Loucy (cell line): ENCODE results near the gene TM9SF3.

ENCODE experiments used
- H2AFZ ChIP-seq: fragments of 200-600 bp; sonication (generic); 2 replicates; pipeline ENCODE4 v1.6.0; 2016; ENCODE audit warnings: antibody characterized with exemption, mild to moderate bottlenecking, low read length, moderate library complexity
- H3F3A ChIP-seq: fragments of 200-600 bp; 2 replicates; pipeline ENCODE4 v1.6.0; 2016; ENCODE audit warnings: antibody characterized with exemption, low read depth, mild to moderate bottlenecking
- H3K27me3 ChIP-seq: fragments of 200-600 bp; sonication (generic); 2 replicates; pipeline ENCODE4 v1.6.1; 2014; ENCODE audit warnings: low read length, mild to moderate bottlenecking; ENCODE audit not compliant: insufficient read depth, poor library complexity, severe bottlenecking
- H3K36me3 ChIP-seq: fragments of 200-600 bp; sonication (generic); 2 replicates; pipeline ENCODE4 v1.6.1; 2016; ENCODE audit warnings: low read length; ENCODE audit not compliant: insufficient read depth
- H3K4me1 ChIP-seq: fragments of 200-600 bp; sonication (generic); 2 replicates; pipeline ENCODE4 v1.5.1; 2014; ENCODE audit warnings: low read length, mild to moderate bottlenecking; ENCODE audit not compliant: insufficient read depth, poor library complexity, severe bottlenecking
- H3K4me2 ChIP-seq: fragments of 200-600 bp; sonication (generic); 2 replicates; pipeline ENCODE4 v1.6.0; 2014; ENCODE audit warnings: antibody characterized with exemption, low read length, low read depth, mild to moderate bottlenecking; ENCODE audit not compliant: poor library complexity, severe bottlenecking
- H3K4me3 ChIP-seq: fragments of 200-600 bp; sonication (generic); 2 replicates; pipeline ENCODE4 v1.5.1; 2014; ENCODE audit warnings: low read length, mild to moderate bottlenecking, mixed read lengths; ENCODE audit not compliant: poor library complexity, severe bottlenecking
- H3K79me2 ChIP-seq: fragments of 200-600 bp; sonication (generic); 2 replicates; pipeline ENCODE4 v1.6.1; 2014; ENCODE audit warnings: low read length; ENCODE audit not compliant: insufficient read depth
- H3K9ac ChIP-seq: fragments of 200-600 bp; sonication (generic); 2 replicates; pipeline ENCODE4 v1.6.0; 2014; ENCODE audit warnings: mild to moderate bottlenecking, low read depth, low read length, moderate library complexity; ENCODE audit not compliant: poor library complexity, severe bottlenecking
- H3K9me2 ChIP-seq: fragments of 200-600 bp; sonication (generic); replicated peaks from 2 replicates; pipeline ENCODE4 v1.6.1; 2016; ENCODE audit warnings: low read depth, low read length, mixed read lengths
- H3K9me3 ChIP-seq: fragments of 200-600 bp; sonication (generic); 2 replicates; pipeline ENCODE4 v1.6.1; 2014; ENCODE audit warnings: mild to moderate bottlenecking, antibody characterized with exemption, low read length, low read depth; ENCODE audit not compliant: insufficient read depth
- H4K20me1 ChIP-seq: fragments of 200-600 bp; sonication (generic); 2 replicates; pipeline ENCODE4 v1.6.0; 2014; ENCODE audit warnings: antibody characterized with exemption, low read length, mild to moderate bottlenecking; ENCODE audit not compliant: insufficient read depth, poor library complexity, severe bottlenecking
- EZH2phosphoT487 ChIP-seq: fragments of 200-600 bp; IDR thresholded peaks from 2 replicates; pipeline ENCODE4 v1.6.1; 2018; ENCODE audit warnings: antibody characterized with exemption, mild to moderate bottlenecking, moderate library complexity, borderline replicate concordance
- TF ChIP-seq, protein P1 (sequence below): fragments of 200-600 bp; sonication (generic); conservative IDR thresholded peaks from 2 replicates; pipeline ENCODE4 v1.5.1; 2014; ENCODE audit warnings: mild to moderate bottlenecking, antibody characterized with exemption, low read length

TM9SF3 gene

DNA sequence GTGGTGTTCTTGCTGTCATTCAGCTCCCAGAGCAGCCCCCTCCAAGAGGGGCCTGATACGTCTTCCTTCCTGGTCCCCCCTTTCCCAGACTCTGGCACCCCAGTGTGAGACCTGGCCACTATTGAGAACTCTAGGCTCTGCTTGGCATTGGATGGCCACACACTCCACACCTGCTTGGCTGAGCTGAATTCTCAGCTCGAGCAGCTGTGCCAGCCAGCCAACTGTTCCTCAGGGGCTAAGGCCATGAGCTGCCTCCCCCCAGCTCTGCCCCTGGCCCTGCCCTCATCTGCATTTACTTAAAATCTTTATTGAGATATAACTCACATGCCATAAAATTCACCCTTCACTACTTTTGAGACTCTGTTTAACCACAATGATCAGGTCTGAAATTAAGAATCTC, 79.8 kb downstream of the TM9SF3 start:
- H3K9me3 ChIP-seq, result no peaks in the 10 kb centered on the region

DNA sequence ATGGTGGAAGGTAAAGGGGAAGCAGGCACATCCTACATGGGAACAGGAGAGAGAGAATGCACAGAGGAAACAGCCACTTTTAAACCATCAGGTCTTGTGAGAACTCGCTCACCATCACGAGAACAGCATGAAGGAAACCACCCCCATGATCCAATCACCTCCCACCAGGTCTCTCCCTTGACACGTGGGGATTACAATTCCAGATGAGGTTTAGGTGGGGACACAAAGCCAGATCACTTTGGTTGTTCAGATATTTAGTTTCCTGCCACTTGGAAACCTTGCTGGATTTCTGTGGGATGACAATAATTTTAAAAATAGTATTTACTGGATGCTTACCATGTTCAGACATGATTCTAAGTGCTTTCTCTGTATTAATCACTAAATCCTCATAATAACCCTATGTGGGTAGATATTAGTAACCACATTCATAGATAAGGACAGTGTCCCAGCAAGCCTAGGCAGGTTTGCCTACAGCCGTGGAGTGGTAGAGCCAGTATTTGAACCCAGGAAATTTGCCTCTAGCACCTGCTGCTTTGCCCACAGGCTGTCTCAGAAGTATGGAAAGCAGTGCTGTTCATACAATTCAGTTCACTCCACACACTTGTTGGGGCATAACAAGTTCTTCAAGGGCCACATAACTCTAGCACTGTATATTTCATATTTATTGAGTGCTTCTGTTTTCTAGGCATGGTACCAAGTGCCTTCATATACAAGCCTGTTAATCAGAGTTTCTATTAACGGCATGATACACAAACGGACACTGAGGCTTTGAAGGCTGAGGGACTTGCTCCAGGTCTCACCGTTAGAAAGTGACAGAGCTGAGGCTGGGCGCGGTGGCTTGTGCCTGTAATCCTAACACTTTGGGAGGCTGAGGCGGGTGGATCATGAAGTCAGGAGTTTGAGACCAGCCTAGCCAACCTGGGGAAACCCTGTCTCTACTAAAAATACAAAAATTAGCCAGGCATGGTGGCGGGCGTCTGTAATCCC, 81.4 kb downstream of the TM9SF3 start:
- TF ChIP-seq, protein P1, sequence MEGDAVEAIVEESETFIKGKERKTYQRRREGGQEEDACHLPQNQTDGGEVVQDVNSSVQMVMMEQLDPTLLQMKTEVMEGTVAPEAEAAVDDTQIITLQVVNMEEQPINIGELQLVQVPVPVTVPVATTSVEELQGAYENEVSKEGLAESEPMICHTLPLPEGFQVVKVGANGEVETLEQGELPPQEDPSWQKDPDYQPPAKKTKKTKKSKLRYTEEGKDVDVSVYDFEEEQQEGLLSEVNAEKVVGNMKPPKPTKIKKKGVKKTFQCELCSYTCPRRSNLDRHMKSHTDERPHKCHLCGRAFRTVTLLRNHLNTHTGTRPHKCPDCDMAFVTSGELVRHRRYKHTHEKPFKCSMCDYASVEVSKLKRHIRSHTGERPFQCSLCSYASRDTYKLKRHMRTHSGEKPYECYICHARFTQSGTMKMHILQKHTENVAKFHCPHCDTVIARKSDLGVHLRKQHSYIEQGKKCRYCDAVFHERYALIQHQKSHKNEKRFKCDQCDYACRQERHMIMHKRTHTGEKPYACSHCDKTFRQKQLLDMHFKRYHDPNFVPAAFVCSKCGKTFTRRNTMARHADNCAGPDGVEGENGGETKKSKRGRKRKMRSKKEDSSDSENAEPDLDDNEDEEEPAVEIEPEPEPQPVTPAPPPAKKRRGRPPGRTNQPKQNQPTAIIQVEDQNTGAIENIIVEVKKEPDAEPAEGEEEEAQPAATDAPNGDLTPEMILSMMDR, result no peak
- TF ChIP-seq EZH2phosphoT487, result no peak

More for the DNA sequence above, 79.8 kb downstream of the TM9SF3 start:
- Histone ChIP-seq H3K9me2 (no peaks in the 10 kb centered on the region), H3K4me2 (no peak overlapping the region), H3K4me3 (no peak overlapping the region), H4K20me1 (no peaks in the 10 kb centered on the region), H3K36me3 (no peaks in the 10 kb centered on the region), H3K4me1 (no peaks in the 10 kb centered on the region), H2AFZ (no peak overlapping the region), H3K27me3 (no peaks in the 10 kb centered on the region), H3K79me2 (no peaks in the 10 kb centered on the region), H3F3A (no peaks in the 10 kb centered on the region), H3K9ac (no peak overlapping the region)
- TF ChIP-seq, protein P1, result no peak
- TF ChIP-seq EZH2phosphoT487, result no peak

DNA sequence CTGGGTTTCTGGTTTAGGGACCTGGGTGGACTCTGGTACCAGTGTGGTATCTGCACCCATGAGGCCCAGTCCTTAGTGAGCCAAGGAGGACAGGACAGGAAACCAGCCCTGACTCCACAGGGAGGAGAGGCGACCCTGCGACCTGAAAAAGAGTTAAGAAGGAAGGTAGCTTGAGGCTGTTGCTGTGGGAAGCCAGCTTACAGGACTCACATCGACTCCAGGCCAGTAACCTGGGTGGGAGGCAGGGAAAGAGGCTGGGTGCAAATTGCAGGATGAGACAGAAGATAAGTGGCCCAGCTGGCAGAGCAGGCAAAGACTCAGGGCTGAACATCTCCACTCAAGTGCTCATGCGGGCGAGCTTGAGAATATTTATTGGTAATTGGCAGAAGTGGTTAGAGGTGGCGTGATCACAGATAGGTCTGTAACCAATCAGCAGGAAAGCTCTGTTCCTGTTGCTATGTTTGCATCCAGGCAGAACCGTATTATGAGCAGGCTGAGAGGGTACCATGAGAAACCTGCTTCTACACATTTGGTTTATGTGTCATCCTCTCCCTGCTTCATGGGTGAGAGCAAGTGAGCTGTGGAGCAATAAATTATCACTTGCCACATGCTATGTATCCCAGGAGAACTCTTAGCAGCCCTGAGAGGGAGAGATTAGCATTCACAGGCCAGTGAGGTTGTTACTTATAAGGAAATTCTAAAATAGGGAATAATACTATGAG, 84.1 kb downstream of the TM9SF3 start:
- Histone ChIP-seq H4K20me1 (no peaks in the 10 kb centered on the region), H3K9me2 (no peaks in the 10 kb centered on the region), H3K79me2 (no peaks in the 10 kb centered on the region), H3K27me3 (no peaks in the 10 kb centered on the region), H3K36me3 (no peaks in the 10 kb centered on the region), H3K4me1 (no peaks in the 10 kb centered on the region), H3K4me3 (no peak overlapping the region), H3F3A (no peaks in the 10 kb centered on the region), H3K4me2 (no peak overlapping the region), H2AFZ (no peak overlapping the region), H3K9ac (no peak overlapping the region), H3K9me3 (no peaks in the 10 kb centered on the region)
- no peak for TF ChIP-seq EZH2phosphoT487
- TF ChIP-seq, protein P1, result no peak

More for the DNA sequence above, 81.4 kb downstream of the TM9SF3 start:
- Histone ChIP-seq H2AFZ (no peak overlapping the region), H3K9me3 (no peaks in the 10 kb centered on the region), H3K36me3 (no peaks in the 10 kb centered on the region), H3K9me2 (no peaks in the 10 kb centered on the region), H3F3A (no peaks in the 10 kb centered on the region), H3K4me2 (no peak overlapping the region), H3K79me2 (no peaks in the 10 kb centered on the region), H3K9ac (no peak overlapping the region), H3K4me1 (no peaks in the 10 kb centered on the region), H3K4me3 (no peak overlapping the region), H4K20me1 (no peaks in the 10 kb centered on the region), H3K27me3 (no peaks in the 10 kb centered on the region)
